Ishikawa (cell line): ENCODE data around the gene PPP3R1.

Experiments used
- CEBPB ChIP-seq: IDR thresholded peaks from 2 replicates; pipeline ENCODE4 v1.6.1; 2012
- CREB1 ChIP-seq: IDR thresholded peaks from 2 replicates; pipeline ENCODE4 v1.6.1; 2012; ENCODE audit warnings: low read depth
- EGR1 ChIP-seq: IDR thresholded peaks from 2 replicates; pipeline ENCODE4 v1.6.1; 2012
- EP300 ChIP-seq: IDR thresholded peaks from 2 replicates; pipeline ENCODE4 v1.6.1; 2012; ENCODE audit warnings: borderline replicate concordance
- FOXM1 ChIP-seq: IDR thresholded peaks from 2 replicates; pipeline ENCODE4 v1.6.1; 2012; ENCODE audit warnings: low read depth, borderline replicate concordance
- NFIC ChIP-seq: IDR thresholded peaks from 2 replicates; pipeline ENCODE4 v1.6.1; 2012
- RAD21 ChIP-seq: IDR thresholded peaks from 2 replicates; pipeline ENCODE4 v1.6.1; 2012; ENCODE audit warnings: low read depth
- REST ChIP-seq: IDR thresholded peaks from 2 replicates; pipeline ENCODE4 v1.6.1; 2012; ENCODE audit warnings: low read depth, mild to moderate bottlenecking
- TAF1 ChIP-seq: IDR thresholded peaks from 2 replicates; pipeline ENCODE4 v1.6.1; 2012; ENCODE audit warnings: low read depth, mild to moderate bottlenecking
- TCF12 ChIP-seq: IDR thresholded peaks from 2 replicates; pipeline ENCODE4 v1.6.1; 2012; ENCODE audit warnings: low read depth
- TEAD4 ChIP-seq: IDR thresholded peaks from 2 replicates; pipeline ENCODE4 v1.6.1; 2012
- YY1 ChIP-seq: IDR thresholded peaks from 2 replicates; pipeline ENCODE4 v1.6.1; 2012; ENCODE audit warnings: low read depth
- TF ChIP-seq, protein P1 (sequence below): IDR thresholded peaks from 2 replicates; pipeline ENCODE4 v1.6.1; 2012

DNA sequence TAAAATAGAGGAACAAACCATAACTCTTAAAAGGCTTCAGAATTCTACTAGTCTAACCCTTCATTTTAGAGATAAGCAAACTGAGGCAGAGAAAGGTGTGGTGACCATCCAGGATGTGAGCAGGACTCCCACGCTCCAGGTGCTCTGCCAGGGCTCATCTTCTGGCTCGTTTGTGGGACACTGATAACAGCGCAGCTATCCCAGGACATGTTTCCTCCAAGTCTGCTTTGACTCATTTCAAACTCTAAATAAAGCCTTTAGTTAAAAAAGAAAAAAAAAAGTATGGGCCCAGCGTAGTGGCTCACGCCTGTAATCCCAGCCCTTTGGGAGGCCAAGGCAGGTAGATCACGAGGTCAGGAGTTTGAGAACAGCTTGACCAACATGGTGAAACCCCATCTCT is 39.0 kb upstream of the PPP3R1 start:
- TF ChIP-seq EP300 (no peak), EGR1 (no peak), NFIC (no peak), CEBPB (no peak), YY1 (no peak), CREB1 (no peak), REST (no peak), RAD21 (no peak), FOXM1 (no peak), TEAD4 (no peak), TAF1 (no peak), TCF12 (no peak)
- TF ChIP-seq, protein P1, sequence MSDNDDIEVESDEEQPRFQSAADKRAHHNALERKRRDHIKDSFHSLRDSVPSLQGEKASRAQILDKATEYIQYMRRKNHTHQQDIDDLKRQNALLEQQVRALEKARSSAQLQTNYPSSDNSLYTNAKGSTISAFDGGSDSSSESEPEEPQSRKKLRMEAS: no peak
